Measurements from ENCODE around the gene RAP1GDS1.

Gene RAP1GDS1

DNA sequence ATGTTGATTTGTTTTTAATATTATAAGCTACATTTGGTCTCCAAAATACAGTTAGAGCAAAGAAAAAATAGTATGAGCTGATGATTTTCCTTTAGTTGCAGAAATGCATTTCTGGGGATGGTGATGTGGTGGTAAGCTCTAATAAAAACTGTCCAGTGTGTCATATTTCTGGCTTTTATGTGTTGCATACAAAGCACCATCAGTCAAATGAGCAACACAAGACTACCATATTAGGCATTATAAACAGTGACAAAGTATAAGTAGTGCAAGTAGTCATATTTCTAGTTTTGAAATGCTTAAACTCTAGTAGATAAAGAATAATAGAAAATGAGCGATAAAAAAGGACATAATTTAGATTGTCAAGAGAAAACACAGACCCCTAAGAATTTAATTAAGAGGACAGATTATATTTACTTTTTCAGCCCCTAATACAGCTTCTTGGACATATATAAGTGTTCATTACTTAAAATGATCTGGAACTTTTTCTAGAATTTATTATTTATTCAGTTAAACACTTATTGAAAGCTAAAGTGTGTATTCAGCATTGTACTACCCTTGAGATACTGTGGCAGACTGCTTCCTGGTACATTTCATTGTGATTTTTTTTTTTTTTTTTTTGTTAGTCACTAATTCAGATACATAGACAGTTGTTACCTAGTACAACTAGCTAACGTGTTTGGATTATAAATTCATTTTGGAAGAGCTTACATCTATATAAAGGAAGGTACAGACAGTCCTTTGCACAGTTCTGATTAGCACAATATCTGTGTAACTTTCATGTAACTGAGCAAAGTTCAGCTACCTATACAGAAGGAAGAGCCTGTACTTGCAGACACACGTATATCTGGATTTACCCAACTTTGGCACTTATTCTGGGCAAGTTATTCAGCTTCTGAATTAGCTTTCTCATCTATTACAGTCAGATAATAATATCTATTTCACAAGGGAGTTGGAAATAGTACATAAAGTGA lies 22.3 kb downstream of the RAP1GDS1 start:
- H3K4me1 ChIP-seq (ENCODE audit: control insufficient read depth, insufficient read depth, low read length) = no peaks in the 10 kb centered on the region
- no peaks in the 10 kb centered on the region for H3K36me3 ChIP-seq (ENCODE audit: control insufficient read depth in 2 of 2, insufficient read depth in 1 of 2, low read length in 2 of 2)
- H3K4me3 ChIP-seq (ENCODE audit: low read depth, low read length) = no peak overlapping the region
- POLR2A ChIA-PET = no interaction called here
- TF ChIP-seq FEZF1 (tag by site-specific recombination; IDR thresholded peaks at IDR 0.05) (peak; percentile 25; the same call in 1 of the 2 replicates), SP7 (tag by site-specific recombination; IDR thresholded peaks at IDR 0.05) (no peak), KLF17 (tag by site-specific recombination; IDR thresholded peaks at IDR 0.05) (no peak)
- no peaks in the 10 kb centered on the region for H3K9me3 ChIP-seq (ENCODE audit: control insufficient read depth, insufficient read depth, low read depth, low read length)
- CTCF ChIA-PET = interaction anchor here (0.7 kb wide), 1 partner anchor 910 kb away, joined by 3 read pairs; no protein-coding TSS in a partner anchor
- H3K27ac ChIP-seq (ENCODE audit: extremely low read depth, low read depth, low read length) = no peak overlapping the region

GRCh38 chr4:98284640-98285046 lies 23.5 kb downstream of the RAP1GDS1 start:
- Histone ChIP-seq H3K27ac (ENCODE audit: extremely low read depth, low read depth, low read length) (no peak overlapping the region), H3K4me1 (ENCODE audit: control insufficient read depth, insufficient read depth, low read length) (no peaks in the 10 kb centered on the region), H3K4me3 (ENCODE audit: low read depth, low read length) (no peak overlapping the region), H3K9me3 (ENCODE audit: control insufficient read depth, insufficient read depth, low read depth, low read length) (no peaks in the 10 kb centered on the region), H3K36me3 (ENCODE audit: control insufficient read depth in 2 of 2, insufficient read depth in 1 of 2, low read length in 2 of 2) (no peaks in the 10 kb centered on the region)
- ChIA-PET POLR2A (no interaction called here), CTCF (no interaction called here)
- TF ChIP-seq ZNF521 (tag by site-specific recombination; IDR thresholded peaks at IDR 0.05) = no peak
- peak; percentile 84 for TF ChIP-seq SETDB1 (IDR thresholded peaks at IDR 0.05; ENCODE audit: insufficient read length, low read length)
- peak; percentile 17; the same call in 1 of the 2 replicates for TF ChIP-seq ZBTB17 (tag by site-specific recombination; IDR thresholded peaks at IDR 0.05)

DNA sequence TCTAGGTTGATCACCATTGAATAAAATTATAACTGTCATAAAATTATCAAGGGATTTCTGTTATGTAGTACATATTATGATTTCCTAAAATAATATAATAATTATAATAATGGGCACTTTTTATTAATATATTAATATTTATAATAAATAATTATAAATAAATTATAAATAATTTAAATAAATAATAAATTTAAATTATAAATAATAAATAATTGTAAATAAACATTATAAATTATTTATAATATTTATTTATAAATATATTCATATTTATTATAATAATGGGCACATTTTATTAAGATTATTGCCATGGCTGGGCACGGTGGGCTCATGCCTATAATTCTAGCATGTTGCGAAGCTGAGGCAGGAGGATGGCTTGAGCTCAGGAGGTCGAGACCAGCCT lies 24.5 kb downstream of the RAP1GDS1 start:
- CTCF ChIA-PET = no interaction called here

DNA sequence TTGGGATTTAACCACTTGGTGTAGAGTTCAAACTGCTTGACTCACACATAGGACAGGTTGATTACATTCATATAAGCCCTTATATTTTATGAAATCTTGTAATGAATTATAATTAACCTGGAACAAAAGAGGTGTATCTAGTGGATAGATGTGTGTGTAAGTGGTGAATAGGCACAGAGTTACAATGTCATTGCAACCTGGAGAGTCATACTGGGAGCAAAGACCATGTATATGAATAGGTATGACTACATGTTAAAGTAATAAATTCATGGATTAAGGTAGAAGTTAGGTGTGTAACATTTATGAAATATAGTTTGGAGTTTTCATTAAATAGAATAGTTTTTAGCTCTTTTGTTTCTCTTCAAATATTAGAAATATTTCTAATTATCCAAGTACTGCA lies 26.1 kb downstream of the RAP1GDS1 start:
- Histone ChIP-seq H3K27ac (ENCODE audit: extremely low read depth, low read depth, low read length) (no peak overlapping the region), H3K36me3 (ENCODE audit: control insufficient read depth in 2 of 2, insufficient read depth in 1 of 2, low read length in 2 of 2) (no peaks in the 10 kb centered on the region), H3K4me1 (ENCODE audit: control insufficient read depth, insufficient read depth, low read length) (no peaks in the 10 kb centered on the region), H3K9me3 (ENCODE audit: control insufficient read depth, insufficient read depth, low read depth, low read length) (no peaks in the 10 kb centered on the region), H3K4me3 (ENCODE audit: low read depth, low read length) (no peak overlapping the region)
- ChIA-PET POLR2A (no interaction called here), CTCF (no interaction called here)
- TF ChIP-seq YY2 (tag by site-specific recombination; IDR thresholded peaks at IDR 0.05) (no peak), ZNF37A (tag by site-specific recombination; IDR thresholded peaks at IDR 0.05) (no peak), ZNF548 (tag by site-specific recombination; IDR thresholded peaks at IDR 0.05) (no peak), ZNF747 (tag by site-specific recombination; IDR thresholded peaks at IDR 0.05) (no peak), ZNF155 (tag by site-specific recombination; IDR thresholded peaks at IDR 0.05) (no peak), ZNF174 (tag by site-specific recombination; IDR thresholded peaks at IDR 0.05) (no peak), BCL11A (tag by site-specific recombination; IDR thresholded peaks at IDR 0.05; ENCODE audit: low read depth) (no peak), HOXA7 (CRISPR knock-in tag; IDR thresholded peaks at IDR 0.05; ENCODE audit: borderline replicate concordance) (no peak)

More for the DNA sequence above, 24.5 kb downstream of the RAP1GDS1 start:
- Histone ChIP-seq H3K9me3 (ENCODE audit: control insufficient read depth, insufficient read depth, low read depth, low read length) (no peaks in the 10 kb centered on the region), H3K27ac (ENCODE audit: extremely low read depth, low read depth, low read length) (no peak overlapping the region), H3K4me1 (ENCODE audit: control insufficient read depth, insufficient read depth, low read length) (no peaks in the 10 kb centered on the region), H3K4me3 (ENCODE audit: low read depth, low read length) (no peak overlapping the region), H3K36me3 (ENCODE audit: control insufficient read depth in 2 of 2, insufficient read depth in 1 of 2, low read length in 2 of 2) (no peaks in the 10 kb centered on the region)
- POLR2A ChIA-PET = no interaction called here
- TF ChIP-seq ZFP3 (tag by site-specific recombination; IDR thresholded peaks at IDR 0.05; ENCODE audit: low read depth) = no peak
